HUES48 (cell line): ENCODE measurements around the gene TNFSF13B.
"Not testable (repeated sequence)": the region's sequence is repeated elsewhere in the genome, so short reads cannot be mapped to it uniquely, and the experiment has no call there.

Experiments
- H3K27ac ChIP-seq: one replicate; pipeline ENCODE4 v1.7.0; 2013; ENCODE audit warnings: low read depth, low read length, inconsistent platforms
- H3K27me3 ChIP-seq: 2 replicates; pipeline ENCODE4 v1.6.1; 2013; ENCODE audit warnings: mild to moderate bottlenecking, low read length; ENCODE audit not compliant: control insufficient read depth, insufficient read depth
- H3K36me3 ChIP-seq: 2 replicates; pipeline ENCODE4 v1.6.1; 2013; ENCODE audit warnings: low read length; ENCODE audit not compliant: control insufficient read depth, insufficient read depth
- H3K4me1 ChIP-seq: 2 replicates; pipeline ENCODE4 v1.6.1; 2013; ENCODE audit warnings: mild to moderate bottlenecking, low read length; ENCODE audit not compliant: control insufficient read depth, insufficient read depth
- H3K4me3 ChIP-seq: 2 replicates; pipeline ENCODE4 v1.5.1; 2013; ENCODE audit warnings: mild to moderate bottlenecking, low read depth, low read length
- H3K9ac ChIP-seq: 2 replicates; pipeline ENCODE4 v1.6.1; 2013; ENCODE audit warnings: mild to moderate bottlenecking, low read depth, low read length, moderate library complexity
- H3K9me3 ChIP-seq: 2 replicates; pipeline ENCODE4 v1.6.1; 2013; ENCODE audit warnings: low read length; ENCODE audit not compliant: control insufficient read depth, insufficient read depth

Gene TNFSF13B

DNA sequence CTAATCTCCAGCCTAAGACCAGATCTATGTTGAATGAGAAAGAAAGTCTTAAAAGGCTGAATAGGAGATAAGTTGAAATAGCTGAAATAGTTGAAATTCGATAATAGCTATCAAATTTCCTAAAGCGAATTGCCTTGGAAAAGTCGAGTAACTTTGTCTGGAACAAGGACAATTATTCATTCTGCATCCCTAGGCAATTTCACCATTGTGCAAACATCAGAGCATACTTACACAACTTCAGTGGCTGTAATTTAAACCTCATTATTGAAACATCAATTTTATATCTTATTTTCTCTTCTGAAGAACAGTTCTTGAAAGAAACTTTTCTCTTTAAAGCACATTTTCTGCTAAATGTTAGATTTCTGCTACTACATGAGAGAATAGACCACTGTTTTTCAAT, 13.6 kb downstream of the TNFSF13B start:
- H3K4me3 ChIP-seq: no peak overlapping the region
- no peak overlapping the region for H3K9ac ChIP-seq
- no peaks in the 10 kb centered on the region; the same call in 1 of the 2 replicates for H3K4me1 ChIP-seq
- H3K9me3 ChIP-seq: no peaks in the 10 kb centered on the region
- no peak overlapping the region for H3K27ac ChIP-seq
- no peaks in the 10 kb centered on the region for H3K36me3 ChIP-seq
- no peaks in the 10 kb centered on the region for H3K27me3 ChIP-seq

DNA sequence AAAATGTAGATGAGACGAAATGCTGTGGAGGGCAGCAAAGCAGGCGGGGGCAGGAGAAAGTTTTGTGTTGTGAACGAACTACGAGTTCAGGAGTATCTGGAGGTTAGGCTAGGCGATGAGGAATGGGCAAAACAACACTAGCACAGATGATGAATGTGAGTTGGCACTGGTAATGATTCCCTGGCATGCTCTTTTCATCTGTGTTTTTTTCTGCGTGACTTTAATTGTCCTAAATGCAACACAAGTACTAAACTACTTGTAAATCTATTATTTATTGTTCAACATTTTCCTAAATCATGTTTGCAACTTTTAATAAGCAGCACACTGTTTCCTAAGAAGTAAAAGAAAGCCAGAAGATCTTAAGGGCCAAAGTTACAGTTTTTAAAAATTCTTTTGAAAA, 19.2 kb downstream of the TNFSF13B start:
- Histone ChIP-seq H3K4me3 (no peak overlapping the region), H3K9me3 (no peaks in the 10 kb centered on the region), H3K9ac (no peak overlapping the region), H3K4me1 (peaks cover 3% of the 10 kb centered on the region), H3K27ac (no peak overlapping the region), H3K36me3 (no peaks in the 10 kb centered on the region), H3K27me3 (no peaks in the 10 kb centered on the region)

DNA sequence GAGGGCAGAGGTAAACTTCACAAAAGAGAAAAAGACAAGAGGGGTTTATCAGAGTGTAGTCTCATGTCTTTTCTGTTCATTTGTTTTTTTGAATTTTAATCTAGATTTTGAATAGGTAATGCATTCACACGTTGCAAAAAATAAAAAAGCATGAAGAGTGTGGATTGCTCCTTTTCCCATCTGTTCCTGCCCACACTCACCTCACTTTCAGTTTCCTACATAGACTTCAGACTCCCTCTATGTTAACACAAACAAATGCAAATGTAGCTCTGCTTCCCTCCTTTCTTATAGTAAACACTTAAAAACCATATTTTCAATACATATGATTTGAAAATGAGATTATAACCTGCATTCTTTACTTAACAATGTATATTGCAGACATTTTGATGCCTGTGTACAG, 20.3 kb downstream of the TNFSF13B start:
- no peak overlapping the region for H3K9ac ChIP-seq
- no peak overlapping the region for H3K27ac ChIP-seq
- no peaks in the 10 kb centered on the region for H3K36me3 ChIP-seq
- no peak overlapping the region for H3K4me3 ChIP-seq
- H3K27me3 ChIP-seq: no peaks in the 10 kb centered on the region
- H3K4me1 ChIP-seq: peaks cover 3% of the 10 kb centered on the region
- H3K9me3 ChIP-seq: no peaks in the 10 kb centered on the region

DNA sequence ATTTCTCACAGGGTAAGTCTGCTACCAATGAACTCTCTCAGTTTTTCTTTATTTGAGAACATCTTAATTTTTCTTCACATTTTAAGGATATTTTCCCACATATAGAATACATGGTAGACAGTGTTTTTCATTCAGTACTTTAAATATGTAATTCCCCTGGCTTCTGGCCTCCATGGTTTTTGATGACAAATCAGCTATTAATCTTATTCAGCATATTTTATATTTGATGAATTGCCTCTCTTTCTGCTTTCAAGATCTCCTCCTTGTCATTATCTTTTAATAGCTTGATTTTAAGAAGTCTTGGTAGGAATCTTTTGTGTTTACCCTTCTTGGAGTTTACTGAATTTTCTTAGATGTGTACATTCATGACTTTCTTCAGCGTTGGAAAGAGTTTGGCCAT, 27.6 kb downstream of the TNFSF13B start:
- no peak overlapping the region for H3K27ac ChIP-seq
- H3K4me1 ChIP-seq: no peaks in the 10 kb centered on the region
- no peaks in the 10 kb centered on the region for H3K9me3 ChIP-seq
- H3K36me3 ChIP-seq: no peaks in the 10 kb centered on the region
- no peaks in the 10 kb centered on the region for H3K27me3 ChIP-seq
- H3K9ac ChIP-seq: no peak overlapping the region
- H3K4me3 ChIP-seq: no peak overlapping the region

DNA sequence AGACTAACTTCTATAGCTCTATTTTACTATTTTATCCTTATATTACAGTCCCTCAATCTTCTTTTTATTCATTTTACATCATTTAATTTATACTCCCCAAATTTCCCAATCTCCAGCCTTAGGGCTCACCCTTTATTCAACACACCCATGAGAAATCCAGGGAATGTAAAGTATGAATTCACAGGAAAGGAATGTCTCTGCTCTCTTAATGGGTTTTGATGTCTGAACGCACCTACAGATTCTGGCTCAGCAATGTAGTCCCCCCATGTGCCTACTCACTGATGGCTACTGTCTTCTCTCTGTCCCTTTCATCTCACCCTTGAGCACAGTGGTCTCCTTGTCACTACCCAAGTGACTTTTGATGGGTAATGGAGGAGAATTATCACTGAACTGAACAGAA, 32.8 kb downstream of the TNFSF13B start:
- no peaks in the 10 kb centered on the region for H3K9me3 ChIP-seq
- no peaks in the 10 kb centered on the region for H3K36me3 ChIP-seq
- no peaks in the 10 kb centered on the region for H3K4me1 ChIP-seq
- no peaks in the 10 kb centered on the region for H3K27me3 ChIP-seq
- H3K27ac ChIP-seq: no peak overlapping the region
- H3K4me3 ChIP-seq: no peak overlapping the region
- H3K9ac ChIP-seq: no peak overlapping the region

DNA sequence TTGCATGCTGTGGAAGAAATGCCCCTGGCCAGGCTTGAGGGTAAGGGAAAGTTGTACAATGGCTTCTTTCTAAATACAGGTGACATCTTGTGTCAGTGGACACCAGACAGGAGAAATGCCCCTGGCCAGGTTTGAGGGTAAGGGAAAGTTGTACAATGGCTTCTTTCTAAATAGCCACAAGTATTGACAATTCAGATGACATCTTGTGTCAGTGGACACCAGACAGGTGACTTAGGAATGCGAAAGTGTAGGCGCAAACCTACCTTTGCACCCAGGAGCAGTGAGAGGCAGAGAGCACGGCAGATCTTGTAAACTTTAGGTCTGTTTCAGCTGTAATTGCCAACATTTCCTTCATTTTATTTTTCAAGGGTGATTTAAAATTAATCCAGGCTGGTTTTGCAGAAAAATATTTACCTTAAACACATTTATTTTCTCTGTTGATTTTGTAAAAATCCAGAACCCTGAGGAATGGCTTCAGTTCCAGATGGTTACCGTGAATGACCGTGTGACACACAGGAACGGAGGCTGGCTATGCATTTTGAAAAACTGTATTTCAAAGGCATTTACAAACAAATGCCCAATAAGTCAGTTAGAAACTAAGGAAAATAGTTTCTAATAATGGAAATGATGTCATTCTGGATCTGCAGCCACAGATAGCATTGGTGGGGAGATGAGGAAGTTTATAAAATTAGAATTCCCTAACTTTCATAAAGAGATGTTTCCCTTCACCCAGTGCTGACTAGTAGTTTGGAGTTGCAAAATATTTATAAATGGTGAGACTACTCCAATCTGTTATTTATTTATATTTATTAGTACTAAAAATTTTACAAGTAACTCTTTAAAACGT, 34.9 kb downstream of the TNFSF13B start:
- Histone ChIP-seq H3K9me3 (no peaks in the 10 kb centered on the region), H3K27ac (no peak overlapping the region), H3K4me3 (no peak overlapping the region), H3K9ac (no peak overlapping the region), H3K27me3 (no peaks in the 10 kb centered on the region), H3K4me1 (no peaks in the 10 kb centered on the region), H3K36me3 (no peaks in the 10 kb centered on the region)

DNA sequence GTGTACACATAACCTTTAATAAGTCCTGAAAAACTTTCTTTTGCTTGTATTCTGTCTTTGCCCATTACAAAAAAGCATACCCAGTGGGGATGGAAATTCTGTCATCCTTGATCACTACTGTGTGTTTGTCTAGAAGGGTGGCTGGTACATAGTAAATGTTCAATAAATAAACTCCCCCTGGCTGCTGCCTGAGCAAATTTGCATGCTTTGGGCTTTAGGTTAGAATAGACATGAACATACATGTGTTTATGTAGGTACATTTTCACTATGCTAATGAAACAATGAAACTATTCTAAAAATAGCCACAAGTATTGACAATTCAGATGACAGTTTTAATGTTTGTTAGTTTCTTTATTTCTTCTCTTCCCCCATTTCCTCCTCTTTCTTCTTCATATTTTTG, 36.1 kb downstream of the TNFSF13B start:
- H3K4me3 ChIP-seq: no peak overlapping the region
- H3K9me3 ChIP-seq: no peaks in the 10 kb centered on the region
- no peaks in the 10 kb centered on the region for H3K4me1 ChIP-seq
- H3K9ac ChIP-seq: no peak overlapping the region
- H3K27me3 ChIP-seq: no peaks in the 10 kb centered on the region
- no peak overlapping the region for H3K27ac ChIP-seq
- no peaks in the 10 kb centered on the region for H3K36me3 ChIP-seq

DNA sequence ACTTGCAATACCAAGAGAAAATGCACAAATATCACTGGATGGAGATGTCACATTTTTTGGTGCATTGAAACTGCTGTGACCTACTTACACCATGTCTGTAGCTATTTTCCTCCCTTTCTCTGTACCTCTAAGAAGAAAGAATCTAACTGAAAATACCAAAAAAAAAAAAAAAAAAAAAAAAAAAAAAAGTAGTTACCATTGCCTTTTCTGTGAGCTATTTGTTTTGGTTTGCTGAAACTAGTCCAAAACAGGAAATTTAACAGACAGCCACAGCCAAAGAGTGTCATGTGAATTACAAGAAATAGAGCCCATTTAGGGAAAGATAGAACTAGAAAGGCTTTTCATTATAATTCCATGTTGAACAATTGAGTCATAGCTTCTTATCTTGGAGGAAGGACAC, 37.3 kb downstream of the TNFSF13B start:
- Histone ChIP-seq H3K27me3 (no peaks in the 10 kb centered on the region), H3K9ac (no peak overlapping the region), H3K4me1 (no peaks in the 10 kb centered on the region), H3K4me3 (no peak overlapping the region), H3K27ac (no peak overlapping the region), H3K9me3 (no peaks in the 10 kb centered on the region), H3K36me3 (no peaks in the 10 kb centered on the region)

DNA sequence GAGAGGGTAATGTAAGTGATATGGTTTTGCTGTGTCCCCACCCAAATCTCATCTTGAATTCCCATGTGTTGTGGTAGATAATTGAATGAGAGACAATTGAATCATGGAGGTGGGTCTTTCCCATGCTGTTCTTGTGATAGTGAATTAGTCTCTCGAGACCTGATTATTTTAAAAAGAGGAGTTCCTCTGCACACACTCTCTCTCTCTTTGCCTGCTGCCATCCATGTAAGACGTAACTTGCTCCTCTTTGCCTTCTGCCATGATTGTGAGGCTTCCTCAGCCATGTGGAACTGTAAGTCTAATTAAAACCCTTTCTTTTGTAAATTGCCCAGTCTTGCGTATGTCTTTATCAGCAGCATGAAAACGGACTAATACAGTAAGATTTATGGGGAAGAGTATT, 42.1 kb downstream of the TNFSF13B start:
- H3K4me1 ChIP-seq, H3K27me3 ChIP-seq, H3K27ac ChIP-seq, H3K4me3 ChIP-seq, H3K9ac ChIP-seq, H3K36me3 ChIP-seq, H3K9me3 ChIP-seq: not testable (repeated sequence)

DNA sequence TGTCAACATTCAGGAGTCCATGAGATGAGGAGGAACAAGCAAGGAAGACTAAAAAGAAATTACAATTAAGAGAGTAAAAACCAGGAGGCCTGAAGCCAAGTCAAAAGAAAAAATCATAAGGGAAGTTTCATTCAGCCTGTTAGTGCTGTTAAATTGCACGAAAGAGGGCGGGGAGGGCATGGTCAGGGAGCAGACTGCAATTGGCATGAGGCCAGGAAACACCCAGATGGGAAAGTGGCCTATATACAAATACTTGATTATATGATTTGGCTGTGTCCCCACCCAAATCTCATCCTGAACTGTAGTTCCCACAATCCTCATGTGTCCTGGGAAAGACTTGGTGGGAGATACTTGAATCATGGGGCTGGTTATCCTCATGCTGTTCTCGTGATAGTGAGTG, 43.9 kb downstream of the TNFSF13B start:
- Histone ChIP-seq H3K36me3 (no peaks in the 10 kb centered on the region), H3K4me1 (no peaks in the 10 kb centered on the region), H3K4me3 (no peak overlapping the region), H3K27ac (no peak overlapping the region), H3K27me3 (no peaks in the 10 kb centered on the region), H3K9ac (no peak overlapping the region), H3K9me3 (no peaks in the 10 kb centered on the region)

DNA sequence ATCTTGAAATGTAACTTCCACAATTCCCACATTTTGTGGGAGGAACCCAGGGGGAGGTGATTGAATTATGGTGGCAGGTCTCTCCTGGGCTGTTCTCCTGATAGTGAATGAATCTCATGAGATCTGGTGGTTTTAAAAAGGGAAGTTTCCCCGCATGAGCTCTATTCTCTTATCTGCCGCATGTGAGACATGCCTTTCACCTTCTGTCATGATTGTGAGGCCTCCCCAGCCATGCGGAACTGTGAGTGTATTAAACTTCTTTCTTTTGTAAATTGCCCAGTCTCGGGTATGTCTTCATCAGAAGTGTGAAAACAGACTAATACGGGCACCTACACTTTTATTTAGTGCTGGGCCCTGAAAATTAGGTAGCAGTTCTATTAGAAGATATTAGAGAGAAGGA, 45.8 kb downstream of the TNFSF13B start:
- H3K36me3 ChIP-seq: no peaks in the 10 kb centered on the region
- no peaks in the 10 kb centered on the region for H3K27me3 ChIP-seq
- H3K9me3 ChIP-seq: no peaks in the 10 kb centered on the region
- H3K27ac ChIP-seq: peak overlapping the region; percentile 42
- no peaks in the 10 kb centered on the region for H3K4me1 ChIP-seq
- no peak overlapping the region for H3K9ac ChIP-seq
- no peak overlapping the region for H3K4me3 ChIP-seq
